Vagina (tissue), 2 donors: ENCODE data around the gene UTY.

ENCODE experiments used
- CTCF ChIP-seq, 3 experiments: fragments of 450-650 bp in 2 of 3; fragments of 200-600 bp in 1 of 3; sonication (generic) in 1 of 3; IDR thresholded peaks; one replicate each; pipeline ENCODE4 v1.5.1; 2017 to 2019; ENCODE audit warnings: antibody characterized with exemption in 3 of 3, mild to moderate bottlenecking in 2 of 3, moderate library complexity in 2 of 3
- POLR2A ChIP-seq, 2 donors: fragments of 450-650 bp; IDR thresholded peaks; one replicate each; pipeline ENCODE4 v1.6.1; 2017; ENCODE audit warnings: antibody characterized with exemption in 2 of 2, mild to moderate bottlenecking in 2 of 2, moderate library complexity in 2 of 2
- POLR2AphosphoS5 ChIP-seq, 2 donors: sonication (generic); formaldehyde crosslinking; IDR thresholded peaks; one replicate each; pipeline ENCODE4 v1.9.0; 2017; ENCODE audit warnings: antibody characterized with exemption in 2 of 2, mild to moderate bottlenecking in 2 of 2, low read depth in 1 of 2; ENCODE audit not compliant: insufficient read depth in 1 of 2

- TF ChIP-seq POLR2A (IDR thresholded peaks at IDR 0.05) (no peak), POLR2AphosphoS5 (IDR thresholded peaks at IDR 0.05; ENCODE audit: insufficient read depth in 1 of 2, low read depth in 1 of 2) (no peak), CTCF (IDR thresholded peaks at IDR 0.05) (no peak)
Measured at GRCh38 chrY:13243716-13244115, 236.1 kb downstream of the UTY start.
